Thyroid gland (tissue), 4 donors: Measurements from ENCODE around the gene ZDHHC18. TPM values are rescaled to one million over a fixed set of nuclear protein-coding genes. Genes with fewer than 3 reads are reported as not detected.

Experiments
- DNase-seq, 2 donors: peaks; one replicate each; pipeline ENCODE4 v3.0.0-alpha.2; 2019
- H3K27ac ChIP-seq, 3 donors: fragments of 200-600 bp; sonication (generic); 1 replicate in 2 of 3; 2 replicates in 1 of 3; pipeline ENCODE4 v1.5.1; 2016 to 2019; ENCODE audit warnings: mild to moderate bottlenecking in 1 of 3, moderate library complexity in 1 of 3
- H3K27me3 ChIP-seq: fragments of 200-600 bp; sonication (generic); one replicate; pipeline ENCODE4 v1.5.1; 2019
- H3K36me3 ChIP-seq, 2 donors: fragments of 200-600 bp; sonication (generic); one replicate each; pipeline ENCODE4 v1.5.1; 2016 to 2019
- H3K4me1 ChIP-seq, 2 donors: fragments of 200-600 bp; sonication (generic); one replicate each; pipeline ENCODE4 v1.5.1; 2017 to 2019
- H3K4me3 ChIP-seq, 3 donors: fragments of 200-600 bp; sonication (generic); replicated peaks in 1 of 3; 1 replicate in 2 of 3; 2 replicates in 1 of 3; pipeline ENCODE4 v1.5.1; 2016; ENCODE audit warnings: mild to moderate bottlenecking in 1 of 3
- H3K9me3 ChIP-seq: fragments of 200-600 bp; sonication (generic); one replicate; pipeline ENCODE4 v1.5.1; 2017
- CTCF ChIP-seq, 6 experiments: fragments of 200-600 bp in 3 of 6; fragments of 450-650 bp in 3 of 6; sonication (generic) in 3 of 6; IDR thresholded peaks; one replicate each; pipeline ENCODE4 v1.5.1; 2016 to 2019; ENCODE audit warnings: antibody characterized with exemption in 6 of 6, mild to moderate bottlenecking in 2 of 6, inconsistent platforms in 1 of 6, moderate library complexity in 1 of 6
- POLR2A ChIP-seq, 2 donors: fragments of 450-650 bp; IDR thresholded peaks; one replicate each; pipeline ENCODE4 v1.6.1; 2017; ENCODE audit warnings: antibody characterized with exemption in 2 of 2, mild to moderate bottlenecking in 2 of 2, moderate library complexity in 1 of 2
- WGBS, 2 donors: methylation state at CpG; one replicate each; pipeline ENCODE4 v1.1.5; 2017; 5-methylcytosine and 5-hydroxymethylcytosine counted together
- intact Hi-C: fragments of 100-400 bp; cut with DNase I; formaldehyde crosslinking; loops from one replicate; pipeline ENCODE4 v1.15.1; 2023
- total RNA-seq, 4 donors: library from RNA; depleted of rRNA; stranded (reverse); fragments of >200 nt; gene quantifications; one replicate each; pipeline ENCODE4 v1.2.3, GENCODE V29; 2016

Gene ZDHHC18
- total RNA-seq, 4 donors from 2014 or later: 11.4 to 33.1 (median 21.4) TPM

- Histone ChIP-seq H3K4me3 (no peak overlapping the region), H3K9me3 (no peaks in the 10 kb centered on the region), H3K27me3 (no peaks in the 10 kb centered on the region), H3K27ac (peak overlapping the region; percentile 93 to 100 (median 98)), H3K4me1 (peaks cover 29 to 52% of the 10 kb centered on the region in 2 donors), H3K36me3 (peaks cover 0 to 9% of the 10 kb centered on the region in 2 donors)
- no peak for DNase-seq
- WGBS, 2 donors: 81 to 82% methylated on average over 5 of the region's 5 CpGs
- intact Hi-C loops: loop anchor here (5.0 kb wide), 1 partner anchor 89 kb away; the partner anchor contains the start of gene ARID1A
- TF ChIP-seq CTCF (IDR thresholded peaks at IDR 0.05) (no peak), POLR2A (IDR thresholded peaks at IDR 0.05) (no peak)
These were observed 40.7 kb upstream of the ZDHHC18 start for GRCh38 chr1:26785611-26786436.

- Histone ChIP-seq H3K4me3 (peak overlapping the region in 2 of 3 donors; percentile 55 to 61), H3K4me1 (peaks cover 29 to 52% of the 10 kb centered on the region in 2 donors), H3K27ac (peak overlapping the region; percentile 93 to 100 (median 98)), H3K27me3 (no peaks in the 10 kb centered on the region), H3K36me3 (peaks cover 0 to under 1% of the 10 kb centered on the region in 2 donors), H3K9me3 (no peaks in the 10 kb centered on the region)
- WGBS, 2 donors: 18 to 19% methylated on average over 12 of the region's 12 CpGs
- peak; percentile 64 to 65 for DNase-seq
- intact Hi-C loops: loop anchor here (5.0 kb wide), 1 partner anchor 89 kb away; the partner anchor contains the start of gene ARID1A
- TF ChIP-seq POLR2A (IDR thresholded peaks at IDR 0.05): peak in 1 of 2 donors; percentile 70
- TF ChIP-seq CTCF (IDR thresholded peaks at IDR 0.05): no peak
These were observed 39.8 kb upstream of the ZDHHC18 start for GRCh38 chr1:26786437-26787380.

- WGBS, 2 donors: 2 to 9% methylated on average over 3 to 10 of the region's 11 CpGs
- Histone ChIP-seq H3K4me1 (peaks cover 29 to 47% of the 10 kb centered on the region in 2 donors), H3K4me3 (peak overlapping the region; percentile 23 to 61 (median 55)), H3K27me3 (no peaks in the 10 kb centered on the region), H3K9me3 (no peaks in the 10 kb centered on the region), H3K27ac (peak overlapping the region; percentile 93 to 100 (median 98)), H3K36me3 (no peaks in the 10 kb centered on the region)
- intact Hi-C loops: loop anchor here (5.0 kb wide), 1 partner anchor 90 kb away; the partner anchor contains the start of gene ARID1A
- no peak for DNase-seq
- no peak for TF ChIP-seq CTCF (IDR thresholded peaks at IDR 0.05)
- TF ChIP-seq POLR2A (IDR thresholded peaks at IDR 0.05): no peak
These were observed 39.1 kb upstream of the ZDHHC18 start for GRCh38 chr1:26787381-26787705.

- H3K36me3 ChIP-seq: no peaks in the 10 kb centered on the region
- H3K4me1 ChIP-seq: peaks cover 26 to 41% of the 10 kb centered on the region in 2 donors
- peak within 1 kb of the TSS; percentile 23 to 61 (median 55) for H3K4me3 ChIP-seq
- 0 to 1% methylated on average over 9 to 30 of the region's 63 CpGs for WGBS, 2 donors
- peak within 1 kb of the TSS; percentile 93 to 100 (median 98) for H3K27ac ChIP-seq
- H3K9me3 ChIP-seq: no peaks in the 10 kb centered on the region
- peak; percentile 87 to 89 for DNase-seq
- H3K27me3 ChIP-seq: no peaks in the 10 kb centered on the region
- intact Hi-C loops: loop anchor here (5.0 kb wide), 1 partner anchor 91 kb away; the partner anchor contains the start of gene ARID1A
- TF ChIP-seq CTCF (IDR thresholded peaks at IDR 0.05) (peak in 4 of 6 experiments; percentile 10 to 45 (median 24)), POLR2A (IDR thresholded peaks at IDR 0.05) (peak; percentile 19 to 89)
These were observed 38.6 kb upstream of the ZDHHC18 start, which contains the start of gene PIGV for GRCh38 chr1:26787706-26788514. TSS of gene PIGV (plus strand) at chr1:26787950. CDS start at chr1:26790816, 2,866 bp downstream.
